Activated CD4-positive, alpha-beta T cell treated with anti-CD3 and anti-CD28 coated beads, Interleukin-2, amount 10 ng/mL, durations not matched to agents 7 days and 5 days (primary cell): ENCODE data around the gene RPL7L1. TPM values are rescaled to one million over a fixed set of nuclear protein-coding genes. Genes with fewer than 3 reads are reported as not detected.

Experiments used
- CTCF ChIA-PET: fragments of 350-600 bp; sonication (Branson Sonifier 250); formaldehyde crosslinking; loops from one replicate; lab custom pipeline; 2021; ENCODE audit warnings: antibody characterized with exemption; lab: Charles Lee
- POLR2A ChIA-PET: fragments of 350-600 bp; sonication (Branson Sonifier 250); formaldehyde crosslinking; loops from one replicate; lab custom pipeline; 2021; ENCODE audit warnings: antibody characterized with exemption; lab: Charles Lee
- DNase-seq: peaks from one replicate; pipeline ENCODE4 v3.0.0-alpha.2; 2020
- H3K27ac Mint-ChIP-seq: one replicate; pipeline ENCODE4 v1.8.0; 2021; ENCODE audit warnings: mild to moderate bottlenecking, moderate library complexity, mixed read lengths
- H3K27me3 Mint-ChIP-seq: one replicate; pipeline ENCODE4 v1.8.0; 2021; ENCODE audit warnings: mixed read lengths
- H3K36me3 Mint-ChIP-seq: one replicate; pipeline ENCODE4 v1.8.0; 2021; ENCODE audit warnings: low read depth, mixed read lengths
- H3K4me1 Mint-ChIP-seq: one replicate; pipeline ENCODE4 v1.8.0; 2021; ENCODE audit warnings: mixed read lengths
- H3K4me3 Mint-ChIP-seq: one replicate; pipeline ENCODE4 v1.8.0; 2021; ENCODE audit warnings: mild to moderate bottlenecking, moderate library complexity, mixed read lengths
- H3K9me3 Mint-ChIP-seq: one replicate; pipeline ENCODE4 v1.8.0; 2021; ENCODE audit warnings: mixed read lengths
- total RNA-seq, 2 experiments: library from RNA; stranded (reverse); gene quantifications; one replicate each; pipeline ENCODE4 v1.2.3, GENCODE V29; 2021

The RPL7L1 gene
- total RNA-seq, 2 experiments from 2014 or later: 68.7 to 74.0 TPM

DNA sequence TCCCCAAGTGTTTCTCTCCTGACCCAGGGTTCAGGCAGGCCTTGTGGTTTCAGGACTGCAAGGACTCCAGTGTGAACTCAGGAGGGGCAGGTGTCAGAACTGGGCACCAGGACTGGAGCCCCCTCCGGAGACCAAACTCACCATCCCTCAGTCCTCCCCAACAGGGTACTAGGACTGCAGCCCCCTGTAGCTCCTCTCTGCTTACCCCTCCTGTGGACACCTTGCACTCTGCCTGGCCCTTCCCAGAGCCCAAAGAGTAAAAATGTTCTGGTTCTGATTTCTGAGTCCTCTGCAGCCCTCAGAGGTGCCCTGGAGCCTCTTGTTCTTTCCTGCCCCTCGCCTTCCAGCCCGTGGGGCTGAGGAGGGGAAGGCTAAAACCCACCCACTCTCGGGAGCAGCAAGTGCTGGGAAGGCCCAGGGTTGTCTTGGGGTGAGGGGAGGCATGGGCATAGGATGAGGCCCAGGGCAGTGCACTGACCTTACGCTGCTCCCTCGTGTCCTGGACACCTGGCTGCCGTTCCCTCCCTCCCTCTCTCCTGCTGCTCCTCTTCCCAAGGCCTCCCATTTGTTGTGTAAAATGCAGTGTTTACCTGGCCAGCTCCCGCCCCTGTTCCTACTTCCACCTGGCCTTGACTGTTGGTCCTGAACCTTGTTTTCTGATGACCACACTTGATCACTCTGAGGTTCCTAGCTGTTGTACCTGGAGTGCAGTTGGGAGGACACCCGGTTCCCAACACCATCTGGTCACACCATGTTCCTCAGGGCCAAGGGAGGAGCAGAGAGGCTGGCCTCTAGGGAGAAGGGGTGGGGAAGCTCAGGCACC, 59.8 kb downstream of the RPL7L1 start:
- Mint-ChIP-seq H3K9me3 (no peaks in the 10 kb centered on the region), H3K27me3 (no peaks in the 10 kb centered on the region), H3K4me1 (peaks cover 3% of the 10 kb centered on the region), H3K36me3 (peaks cover 40% of the 10 kb centered on the region), H3K4me3 (no peak overlapping the region), H3K27ac (peak overlapping the region; percentile 13)
- CTCF ChIA-PET: interaction anchor here (0.7 to 1.3 kb wide), 2 partner anchors 9 to 21 kb away, joined by 3 to 4 read pairs; no protein-coding TSS in a partner anchor
- POLR2A ChIA-PET: no interaction called here
- no peak for DNase-seq

Other genes with a start within 250 kb of the RPL7L1 start
- not detected for gene PRPH2, start 157.0 kb upstream of the RPL7L1 start, total RNA-seq
- gene TBCC, start 133.5 kb upstream of the RPL7L1 start, total RNA-seq: 10 to 100 TPM; 37.1 to 38.6 TPM
- gene BICRAL, start 97.6 kb upstream of the RPL7L1 start, total RNA-seq: 10 to 100 TPM; 23.4 to 27.8 TPM
- not detected for gene PTCRA, start 36.4 kb downstream of the RPL7L1 start, total RNA-seq
- 10 to 100 TPM; 69.7 to 75.0 TPM for gene CNPY3, start 49.9 kb downstream of the RPL7L1 start, total RNA-seq
- 1 to 10 TPM; 1.1 to 1.3 TPM for gene GNMT, start 81.1 kb downstream of the RPL7L1 start, total RNA-seq
- gene PEX6, start 99.6 kb downstream of the RPL7L1 start, total RNA-seq: 10 to 100 TPM; 18.7 to 21.3 TPM
- gene PPP2R5D, start 105.0 kb downstream of the RPL7L1 start, total RNA-seq: 10 to 100 TPM; 62.0 to 68.1 TPM
- gene MEA1, start 134.3 kb downstream of the RPL7L1 start, total RNA-seq: 10 to 100 TPM; 58.9 to 70.1 TPM
- gene KLHDC3, start 134.6 kb downstream of the RPL7L1 start, total RNA-seq: 10 to 100 TPM; 64.7 to 74.2 TPM
- 10 to 100 TPM; 65.3 to 68.4 TPM for gene RRP36, start 142.0 kb downstream of the RPL7L1 start, total RNA-seq
- 10 to 100 TPM in 1 of 2 experiments, 1 to 10 TPM in 1; 9.7 to 11.2 TPM for gene CUL7, start 174.2 kb downstream of the RPL7L1 start, total RNA-seq
- gene MRPL2, start 179.8 kb downstream of the RPL7L1 start, total RNA-seq: 10 to 100 TPM; 53.9 to 59.3 TPM
- gene KLC4, start 180.0 kb downstream of the RPL7L1 start, total RNA-seq: 10 to 100 TPM; 12.7 to 17.0 TPM
- 1 to 10 TPM; 1.3 to 1.9 TPM for gene PTK7, start 196.7 kb downstream of the RPL7L1 start, total RNA-seq